SK-N-SH (cell line): ENCODE results near the gene SFT2D1. TPM values are rescaled to one million over a fixed set of nuclear protein-coding genes. Genes with fewer than 3 reads are reported as not detected.

ENCODE experiments used
- CTCF ChIA-PET: fragments of 300-600, 350-600 bp; formaldehyde crosslinking; extraction: SDS; loops from one replicate; lab custom pipeline; 2021; lab: Yijun Ruan, JAX
- POLR2A ChIA-PET: fragments of 350-600 bp; sonication (Branson Sonifier 250); formaldehyde crosslinking; extraction: SDS; loops from one replicate; lab custom pipeline; 2020; ENCODE audit warnings: antibody characterized with exemption, inconsistent platforms; lab: Yijun Ruan, JAX
- DNase-seq: peaks from one replicate; pipeline ENCODE4 v3.0.0; 2012
- H2AFZ ChIP-seq: fragments of 200-600 bp; sonication (generic); 2 replicates; pipeline ENCODE4 v1.8.1; 2016; ENCODE audit warnings: antibody characterized with exemption, mild to moderate bottlenecking, low read depth
- H3F3A ChIP-seq: fragments of 200-600 bp; sonication (generic); replicated peaks from 2 replicates; pipeline ENCODE3; 2016; ENCODE audit warnings: antibody characterized with exemption, mild to moderate bottlenecking; ENCODE audit not compliant: insufficient read depth
- H3K27ac ChIP-seq, 2 experiments: fragments of 200-500 bp in 1 of 2; fragments of 200-600 bp in 1 of 2; sonication (Bioruptor generic) in 1 of 2; sonication (generic), shearing (Covaris generic) in 1 of 2; 2 replicates each; pipeline versions ENCODE4 v1.5.1 to v1.6.1; 2014 to 2016; ENCODE audit warnings: low read depth in 2 of 2, inconsistent platforms in 1 of 2, low read length in 1 of 2, mild to moderate bottlenecking in 1 of 2, mixed read lengths in 1 of 2
- H3K27me3 ChIP-seq: fragments of 200-600 bp; sonication (generic), shearing (Covaris generic); 2 replicates; pipeline ENCODE4 v1.6.1; 2016; ENCODE audit warnings: mixed run types; ENCODE audit not compliant: insufficient read depth
- H3K36me3 ChIP-seq, 2 experiments: fragments of 200-500 bp in 1 of 2; fragments of 200-600 bp in 1 of 2; sonication (Bioruptor generic) in 1 of 2; sonication (generic) in 1 of 2; replicated peaks in 1 of 2; 2 replicates each; pipeline versions ENCODE3 to v1.5.1; 2014 to 2016; ENCODE audit warnings: low read length in 1 of 2, mild to moderate bottlenecking in 1 of 2; ENCODE audit not compliant: insufficient read depth in 2 of 2, control insufficient read depth in 1 of 2
- H3K4me1 ChIP-seq, 2 experiments: fragments of 200-500 bp in 1 of 2; fragments of 200-600 bp in 1 of 2; sonication (Bioruptor generic) in 1 of 2; sonication (generic), shearing (Covaris generic) in 1 of 2; 2 replicates each; pipeline versions ENCODE4 v1.5.1 to v1.6.1; 2014 to 2016; ENCODE audit warnings: low read depth in 1 of 2, low read length in 1 of 2, mixed run types in 1 of 2; ENCODE audit not compliant: insufficient read depth in 2 of 2, control insufficient read depth in 1 of 2
- H3K4me2 ChIP-seq: fragments of 200-600 bp; sonication (generic), shearing (Covaris generic); 2 replicates; pipeline ENCODE4 v1.6.1; 2017; ENCODE audit warnings: mixed run types
- H3K4me3 ChIP-seq, 2 experiments: fragments of 200-500 bp in 1 of 2; fragments of 200-600 bp in 1 of 2; sonication (Bioruptor generic) in 1 of 2; sonication (generic), shearing (Covaris generic) in 1 of 2; 2 replicates each; pipeline versions ENCODE4 v1.5.1 to v1.8.1; 2014 to 2016; ENCODE audit warnings: low read depth in 2 of 2, inconsistent platforms in 1 of 2, low read length in 1 of 2, mild to moderate bottlenecking in 1 of 2, mixed read lengths in 1 of 2, moderate library complexity in 1 of 2
- H3K79me2 ChIP-seq: fragments of 200-600 bp; sonication (generic); 2 replicates; pipeline ENCODE4 v1.8.1; 2017; ENCODE audit warnings: mild to moderate bottlenecking; ENCODE audit not compliant: insufficient read depth
- H3K9ac ChIP-seq: fragments of 200-600 bp; sonication (generic); 2 replicates; pipeline ENCODE4 v1.6.1; 2017; ENCODE audit warnings: mixed run types
- H3K9me2 ChIP-seq: fragments of 200-600 bp; sonication (generic); 2 replicates; pipeline ENCODE4 v1.6.1; 2017; ENCODE audit warnings: mixed run types
- H3K9me3 ChIP-seq: fragments of 200-600 bp; sonication (generic); 2 replicates; pipeline ENCODE4 v1.6.1; 2017; ENCODE audit warnings: mixed run types, mild to moderate bottlenecking, moderate library complexity
- H4K20me1 ChIP-seq: fragments of 200-600 bp; sonication (generic); 2 replicates; pipeline ENCODE4 v1.6.1; 2017; ENCODE audit warnings: mild to moderate bottlenecking, mixed run types; ENCODE audit not compliant: insufficient read depth
- CHD2 ChIP-seq: fragments of 150-350 bp; IDR thresholded peaks from 2 replicates; pipeline ENCODE4 v1.6.1; 2018; ENCODE audit warnings: low read length; ENCODE audit not compliant: partially characterized antibody
- EP300 ChIP-seq, 2 experiments: IDR thresholded peaks; 2 replicates each; pipeline versions ENCODE4 v1.4.0 to v1.6.1; 2012; ENCODE audit warnings: borderline replicate concordance in 1 of 2, low read depth in 1 of 2, low read length in 1 of 2
- EZH2phosphoT487 ChIP-seq: fragments of 200-600 bp; sonication (generic); IDR thresholded peaks from 2 replicates; pipeline ENCODE4 v1.6.1; 2017; ENCODE audit warnings: low read depth, mixed run types, mild to moderate bottlenecking, antibody characterized with exemption, moderate library complexity, borderline replicate concordance
- GATA2 ChIP-seq: sonication (generic); formaldehyde crosslinking; IDR thresholded peaks from 2 replicates; pipeline ENCODE4 v1.5.0; 2020; ENCODE audit warnings: mild to moderate bottlenecking, missing genetic modification reagents
- IRF3 ChIP-seq: fragments of 150-350 bp; IDR thresholded peaks from 2 replicates; pipeline ENCODE4 v1.6.1; 2016; ENCODE audit warnings: mild to moderate bottlenecking, low read depth, low read length
- MAX ChIP-seq: IDR thresholded peaks from 2 replicates; pipeline ENCODE4 v1.4.0; 2012; ENCODE audit warnings: low read depth
- MEF2A ChIP-seq: IDR thresholded peaks from 2 replicates; pipeline ENCODE4 v1.4.0; 2012; ENCODE audit warnings: low read depth, borderline replicate concordance
- NFIC ChIP-seq: IDR thresholded peaks from 2 replicates; pipeline ENCODE4 v1.4.0; 2012; ENCODE audit warnings: borderline replicate concordance
- NRF1 ChIP-seq: IDR thresholded peaks from 2 replicates; pipeline ENCODE4 v1.6.1; 2012; ENCODE audit warnings: low read depth, mild to moderate bottlenecking, low read length
- PBX3 ChIP-seq: IDR thresholded peaks from 2 replicates; pipeline ENCODE4; 2012
- RAD21 ChIP-seq: IDR thresholded peaks from 2 replicates; pipeline ENCODE4 v1.6.1; 2012; ENCODE audit warnings: mild to moderate bottlenecking, low read length
- RXRA ChIP-seq: IDR thresholded peaks from 2 replicates; pipeline ENCODE4 v1.4.0; 2012; ENCODE audit warnings: low read depth, mild to moderate bottlenecking, borderline replicate concordance
- SMC3 ChIP-seq: IDR thresholded peaks from 2 replicates; pipeline ENCODE4 v1.6.1; 2012; ENCODE audit warnings: low read depth, low read length, improper control_type of control experiment
- USF1 ChIP-seq: IDR thresholded peaks from 2 replicates; pipeline ENCODE4 v1.4.0; 2012; ENCODE audit warnings: low read depth, borderline replicate concordance
- WGBS: methylation state at CpG from one replicate; pipeline ENCODE4 v1.1.6; 2017; ENCODE audit warnings: low lambda C conversion rate; 5-methylcytosine and 5-hydroxymethylcytosine counted together
- polyA plus RNA-seq, 3 experiments: library from polyadenylated mRNA; depleted of rRNA; stranded (reverse); fragments of >200 nt; gene quantifications; 2 replicates each; pipeline ENCODE4 v1.2.3, GENCODE V29; 2012

SFT2D1 gene
- polyA plus RNA-seq, 1 of the 3 experiments (the other 2 are of a cell fraction), result 131 TPM

GRCh38 chr6:166338854-166339253, 3.5 kb downstream of the SFT2D1 start:
- Histone ChIP-seq H3K9me2 (no peaks in the 10 kb centered on the region), H3K27me3 (no peaks in the 10 kb centered on the region), H3K4me3 (no peak overlapping the region), H3F3A (no peaks in the 10 kb centered on the region), H3K4me2 (no peak overlapping the region), H3K4me1 (peaks cover 4 to 19% of the 10 kb centered on the region in 2 experiments; a peak in 2 of 4 replicates), H4K20me1 (peaks cover 51% of the 10 kb centered on the region), H3K79me2 (peaks cover 88% of the 10 kb centered on the region), H3K9ac (no peak overlapping the region), H3K36me3 (peaks cover 0 to 24% of the 10 kb centered on the region in 2 experiments), H3K9me3 (no peaks in the 10 kb centered on the region), H3K27ac (no peak overlapping the region), H2AFZ (no peak overlapping the region)
- 93% methylated on average over 7 of the region's 9 CpGs for WGBS
- POLR2A ChIA-PET, result no interaction called here
- DNase-seq, result no peak
- CTCF ChIA-PET, result no interaction called here
- TF ChIP-seq MAX (no peak), EP300 (IDR thresholded peaks at IDR 0.05; ENCODE audit: borderline replicate concordance in 1 of 2, low read depth in 1 of 2, low read length in 1 of 2) (no peak), MEF2A (no peak)

GRCh38 chr6:166336847-166337246, 5.5 kb downstream of the SFT2D1 start:
- Histone ChIP-seq H3K9me3 (no peaks in the 10 kb centered on the region), H3K4me2 (no peak overlapping the region), H3K4me3 (no peak overlapping the region), H3K27me3 (no peaks in the 10 kb centered on the region), H3K27ac (no peak overlapping the region)
- no peak for DNase-seq
- TF ChIP-seq EZH2phosphoT487 (no peak), SMC3 (no peak), IRF3 (no peak), RAD21 (no peak), USF1 (no peak), CHD2 (no peak), NFIC (no peak), MEF2A (no peak), RXRA (no peak), PBX3 (no peak), GATA2 (CRISPR knock-in tag) (no peak), NRF1 (no peak)
- TF ChIP-seq, all 33 proteins: peak for 0
- no peaks in the 10 kb centered on the region for H3F3A ChIP-seq
- no peaks in the 10 kb centered on the region for H3K9me2 ChIP-seq
- H4K20me1 ChIP-seq, result peaks cover 71% of the 10 kb centered on the region
- H3K9ac ChIP-seq, result no peak overlapping the region
- peaks cover 99% of the 10 kb centered on the region for H3K79me2 ChIP-seq
- H2AFZ ChIP-seq, result no peak overlapping the region
- CTCF ChIA-PET, result interaction anchor here (0.9 to 1.2 kb wide), 3 partner anchors 20 to 65 kb away, joined by 3 read pairs; no protein-coding TSS in a partner anchor
- 71% methylated on average over 1 of the region's 3 CpGs for WGBS
- peaks cover 4 to 16% of the 10 kb centered on the region in 2 experiments; a peak in 2 of 4 replicates for H3K4me1 ChIP-seq
- POLR2A ChIA-PET, result no interaction called here
- peaks cover 0 to 24% of the 10 kb centered on the region in 2 experiments for H3K36me3 ChIP-seq
